GM23248 (cell line): ENCODE measurements around the gene MYLK3. TPM values are rescaled to one million over a fixed set of nuclear protein-coding genes. Genes with fewer than 3 reads are reported as not detected.

ENCODE experiments used
- DNase-seq: peaks from one replicate; pipeline ENCODE4 v3.0.0-alpha.2; 2015
- H2AFZ ChIP-seq: fragments of 200-600 bp; sonication (generic); 2 replicates; pipeline ENCODE4 v1.6.1; 2016; ENCODE audit warnings: antibody characterized with exemption
- H3F3A ChIP-seq: fragments of 200-600 bp; sonication (generic); 2 replicates; pipeline ENCODE4 v1.6.1; 2016; ENCODE audit warnings: mild to moderate bottlenecking, antibody characterized with exemption, mixed run types; ENCODE audit not compliant: insufficient read depth
- H3K27ac ChIP-seq: fragments of 200-600 bp; sonication (generic); 2 replicates; pipeline ENCODE4 v1.5.1; 2016; ENCODE audit warnings: mild to moderate bottlenecking
- H3K27me3 ChIP-seq: fragments of 200-600 bp; sonication (generic); replicated peaks from 2 replicates; pipeline ENCODE4 v1.6.1; 2016; ENCODE audit warnings: mild to moderate bottlenecking; ENCODE audit not compliant: insufficient read depth
- H3K36me3 ChIP-seq: fragments of 200-600 bp; sonication (generic); 2 replicates; pipeline ENCODE4 v1.6.1; 2016; ENCODE audit warnings: low read depth, mild to moderate bottlenecking
- H3K4me1 ChIP-seq: fragments of 200-600 bp; sonication (generic); 2 replicates; pipeline ENCODE4 v1.6.1; 2016; ENCODE audit warnings: mild to moderate bottlenecking; ENCODE audit not compliant: insufficient read depth
- H3K4me2 ChIP-seq: fragments of 200-600 bp; sonication (generic); one replicate; pipeline ENCODE4 v1.6.1; 2016; ENCODE audit warnings: mild to moderate bottlenecking; ENCODE audit not compliant: unreplicated experiment
- H3K4me3 ChIP-seq: fragments of 200-600 bp; sonication (generic); 2 replicates; pipeline ENCODE4 v1.5.1; 2016; ENCODE audit warnings: mild to moderate bottlenecking
- H3K79me2 ChIP-seq: fragments of 200-600 bp; sonication (generic); 2 replicates; pipeline ENCODE4 v1.6.1; 2016; ENCODE audit warnings: mild to moderate bottlenecking; ENCODE audit not compliant: insufficient read depth
- H3K9ac ChIP-seq: fragments of 200-600 bp; sonication (generic); 2 replicates; pipeline ENCODE4 v1.6.1; 2016; ENCODE audit warnings: mild to moderate bottlenecking
- H3K9me2 ChIP-seq: fragments of 200-600 bp; sonication (generic); 2 replicates; pipeline ENCODE4 v1.6.1; 2016; ENCODE audit warnings: mixed run types, mild to moderate bottlenecking, moderate library complexity; ENCODE audit not compliant: insufficient read depth
- H3K9me3 ChIP-seq: fragments of 200-600 bp; sonication (generic); one replicate; pipeline ENCODE4 v1.6.1; 2017; ENCODE audit warnings: low read depth
- H4K20me1 ChIP-seq: fragments of 200-600 bp; sonication (generic); 2 replicates; pipeline ENCODE4 v1.6.0; 2016; ENCODE audit not compliant: insufficient read depth
- EZH2 ChIP-seq: fragments of 200-600 bp; sonication (generic); IDR thresholded peaks from 2 replicates; pipeline ENCODE4 v1.6.1; 2018; ENCODE audit warnings: antibody characterized with exemption, mild to moderate bottlenecking; ENCODE audit not compliant: insufficient read depth, poor library complexity, severe bottlenecking
- EZH2phosphoT487 ChIP-seq: fragments of 200-600 bp; sonication (generic); IDR thresholded peaks from 2 replicates; pipeline ENCODE4 v1.6.1; 2018; ENCODE audit warnings: antibody characterized with exemption, moderate library complexity, mild to moderate bottlenecking, low read depth; ENCODE audit not compliant: insufficient read depth
- WGBS, 2 experiments: methylation state at CpG; one replicate each; pipeline ENCODE4 v1.1.6; 2015 to 2017; ENCODE audit warnings: low lambda C conversion rate in 2 of 2, low coverage in 1 of 2; ENCODE audit errors: missing lambda C conversion rate in 2 of 2; 5-methylcytosine and 5-hydroxymethylcytosine counted together
- in situ Hi-C: fragments of 300-500 bp; cut with MboI; formaldehyde crosslinking; loops from 2 replicates; pipeline ENCODE4 v1.15.0; 2020
- polyA plus RNA-seq: library from polyadenylated mRNA; unstranded; fragments of >200 nt; fragmentation: Nextera tagmentation; extraction: Ambion mirVana; gene quantifications from 2 replicates; pipeline ENCODE4 v1.2.1, GENCODE V29; 2016
- total RNA-seq: library from RNA; depleted of rRNA; stranded (reverse); fragments of >200 nt; shearing (Covaris generic); gene quantifications from 2 replicates; pipeline ENCODE4 v1.2.3, GENCODE V29; 2014

MYLK3 gene
- total and polyA plus RNA-seq, 2 experiments from 2014 or later = not detected

DNA sequence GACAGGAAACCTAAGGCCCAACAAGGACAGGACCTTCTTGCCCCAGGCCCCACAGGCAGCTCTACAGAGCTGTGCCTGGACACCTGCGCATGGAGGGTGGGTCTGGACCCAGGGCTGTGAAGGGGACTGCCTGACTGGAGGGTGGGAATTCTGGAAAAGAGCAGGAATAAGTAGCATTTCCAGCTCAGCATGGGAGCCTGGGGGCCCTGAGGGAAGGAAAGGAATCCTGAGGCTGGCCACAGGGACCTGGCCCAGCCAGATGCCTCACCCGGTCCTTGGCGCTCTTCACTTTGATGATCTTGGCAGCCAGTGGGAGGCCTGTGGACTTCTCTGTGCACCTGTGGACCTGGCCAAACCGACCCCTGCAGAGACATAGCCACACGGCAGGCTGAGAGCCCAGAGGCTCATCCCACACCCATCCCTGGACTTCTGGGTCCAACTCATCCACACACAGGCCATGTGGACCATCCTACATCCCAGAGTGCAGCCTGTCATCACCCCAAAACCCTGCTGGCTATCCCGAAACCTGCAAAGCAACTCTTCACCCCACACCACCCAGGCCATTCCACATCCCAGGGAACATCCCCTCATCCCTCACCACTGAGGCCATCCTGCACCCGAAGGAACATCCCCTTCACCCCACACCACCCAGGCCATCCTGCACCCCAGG is 18.7 kb downstream of the MYLK3 start:
- Histone ChIP-seq H3K9ac (no peak overlapping the region), H3K36me3 (no peaks in the 10 kb centered on the region), H3K4me3 (no peak overlapping the region), H3K4me2 (no peak overlapping the region), H3K27ac (no peak overlapping the region), H3K9me3 (no peaks in the 10 kb centered on the region), H3K4me1 (no peaks in the 10 kb centered on the region), H2AFZ (no peak overlapping the region), H3K9me2 (no peaks in the 10 kb centered on the region), H3K27me3 (no peaks in the 10 kb centered on the region; the same call in 1 of the 2 replicates), H3K79me2 (no peaks in the 10 kb centered on the region), H4K20me1 (no peaks in the 10 kb centered on the region), H3F3A (no peaks in the 10 kb centered on the region)
- WGBS, 2 experiments = 55 to 64% methylated on average over 6 to 7 of the region's 7 CpGs
- DNase-seq = no peak
- TF ChIP-seq EZH2phosphoT487 (no peak), EZH2 (no peak)
- in situ Hi-C loops = no loop called here

- Histone ChIP-seq H3K27ac (no peak overlapping the region), H3F3A (no peaks in the 10 kb centered on the region), H3K4me3 (no peak overlapping the region), H3K9me2 (no peaks in the 10 kb centered on the region), H3K4me2 (no peak overlapping the region), H3K4me1 (no peaks in the 10 kb centered on the region), H3K36me3 (no peaks in the 10 kb centered on the region), H3K27me3 (no peaks in the 10 kb centered on the region; the same call in 1 of the 2 replicates), H3K9ac (no peak overlapping the region), H3K9me3 (no peaks in the 10 kb centered on the region), H4K20me1 (no peaks in the 10 kb centered on the region), H3K79me2 (no peaks in the 10 kb centered on the region), H2AFZ (no peak overlapping the region)
- no peak for TF ChIP-seq EZH2
- no peak for DNase-seq
- in situ Hi-C loops = no loop called here
- 72 to 75% methylated on average over 12 to 14 of the region's 14 CpGs for WGBS, 2 experiments
These were observed 19.3 kb downstream of the MYLK3 start for GRCh38 chr16:46728806-46729205.

GRCh38 chr16:46727630-46728029 is 20.5 kb downstream of the MYLK3 start:
- in situ Hi-C loops = no loop called here
- Histone ChIP-seq H3K9me2 (no peaks in the 10 kb centered on the region), H2AFZ (no peak overlapping the region), H4K20me1 (no peaks in the 10 kb centered on the region), H3K36me3 (no peaks in the 10 kb centered on the region), H3K4me2 (no peak overlapping the region), H3F3A (no peaks in the 10 kb centered on the region), H3K9ac (no peak overlapping the region), H3K4me3 (no peak overlapping the region), H3K27ac (no peak overlapping the region), H3K27me3 (no peaks in the 10 kb centered on the region), H3K79me2 (no peaks in the 10 kb centered on the region), H3K9me3 (no peaks in the 10 kb centered on the region), H3K4me1 (no peaks in the 10 kb centered on the region)
- 74 to 75% methylated on average over 9 of the region's 9 CpGs for WGBS, 2 experiments
- DNase-seq = no peak
- no peak for TF ChIP-seq EZH2
- no peak for TF ChIP-seq EZH2phosphoT487

DNA sequence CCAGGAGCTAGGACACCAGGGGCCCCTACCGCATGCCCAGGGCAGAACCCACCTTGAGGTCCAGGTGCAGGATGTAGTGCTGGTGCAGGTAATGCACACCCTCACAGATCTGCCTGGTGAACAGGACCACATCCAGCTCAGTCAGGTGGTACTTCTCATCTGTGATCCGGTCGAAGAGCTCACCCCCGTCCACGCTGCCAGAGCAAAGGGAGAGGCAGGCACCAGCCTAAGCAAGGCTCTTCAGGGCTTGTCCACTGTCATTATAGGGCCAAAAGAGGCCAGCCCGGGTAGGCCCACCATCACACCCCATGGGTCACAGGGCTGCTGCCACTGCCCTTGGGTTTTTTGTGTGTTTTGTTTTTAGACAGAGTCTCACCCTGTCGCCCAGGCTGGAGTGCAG is 21.0 kb downstream of the MYLK3 start:
- WGBS, 2 experiments = 73 to 79% methylated on average over 6 to 7 of the region's 7 CpGs

DNA sequence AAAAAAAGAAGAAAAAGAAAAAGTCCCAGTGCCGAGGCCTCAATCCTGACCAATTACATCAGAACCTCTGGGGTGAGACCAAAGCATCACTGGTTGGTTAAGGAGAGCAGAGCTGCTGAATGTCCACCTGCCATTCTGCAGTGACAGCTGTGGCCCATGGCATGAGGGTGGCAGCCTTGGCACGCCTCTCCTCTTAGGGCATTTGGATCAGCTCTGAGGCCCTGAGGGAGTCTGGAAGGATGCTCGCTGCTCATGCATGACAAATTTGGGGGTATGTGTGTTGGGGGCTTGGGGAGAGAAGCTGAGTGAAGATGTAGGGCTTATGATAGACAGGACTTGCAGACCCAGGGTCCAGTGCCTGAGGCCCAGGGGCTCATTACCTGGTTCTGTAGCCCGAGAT is 26.3 kb downstream of the MYLK3 start:
- Histone ChIP-seq H3K79me2 (no peaks in the 10 kb centered on the region), H3K27me3 (no peaks in the 10 kb centered on the region), H3K9me2 (no peaks in the 10 kb centered on the region), H3K4me2 (no peak overlapping the region), H3K9ac (no peak overlapping the region), H3K9me3 (no peaks in the 10 kb centered on the region), H3K27ac (no peak overlapping the region), H2AFZ (no peak overlapping the region), H3K36me3 (no peaks in the 10 kb centered on the region), H3F3A (no peaks in the 10 kb centered on the region), H3K4me1 (no peaks in the 10 kb centered on the region), H3K4me3 (no peak overlapping the region), H4K20me1 (no peaks in the 10 kb centered on the region)
- whole genome bisulfite sequencing, 2 experiments = 53 to 59% methylated on average over 4 of the region's 4 CpGs
- TF ChIP-seq EZH2 (no peak), EZH2phosphoT487 (no peak)
- in situ Hi-C loops = no loop called here
- no peak for DNase-seq

More for the DNA sequence above, 21.0 kb downstream of the MYLK3 start:
- no peaks in the 10 kb centered on the region for H3F3A ChIP-seq
- no peaks in the 10 kb centered on the region for H3K9me3 ChIP-seq
- H3K4me2 ChIP-seq = no peak overlapping the region
- H3K4me1 ChIP-seq = no peaks in the 10 kb centered on the region
- no peaks in the 10 kb centered on the region for H3K9me2 ChIP-seq
- no peaks in the 10 kb centered on the region for H3K36me3 ChIP-seq
- no peak overlapping the region for H3K4me3 ChIP-seq
- no peak overlapping the region for H2AFZ ChIP-seq
- TF ChIP-seq EZH2phosphoT487 (no peak), EZH2 (no peak)
- no peaks in the 10 kb centered on the region for H3K27me3 ChIP-seq
- in situ Hi-C loops = no loop called here
- no peaks in the 10 kb centered on the region for H4K20me1 ChIP-seq
- no peak overlapping the region for H3K9ac ChIP-seq
- H3K79me2 ChIP-seq = no peaks in the 10 kb centered on the region
- DNase-seq = no peak
- no peak overlapping the region for H3K27ac ChIP-seq
